K562 (cell line): ENCODE results near the gene SCFD2.

Source experiments
- CBX5 ChIP-seq: IDR thresholded peaks from 2 replicates; pipeline ENCODE4 v1.6.1; 2014; ENCODE audit warnings: low read depth, borderline replicate concordance
- SMAD2 ChIP-seq: fragments of 150-350 bp; IDR thresholded peaks from 2 replicates; pipeline ENCODE4 v1.6.1; 2014; ENCODE audit warnings: low read depth, mild to moderate bottlenecking, low read length
- TEAD2 ChIP-seq: fragments of 450-650 bp; IDR thresholded peaks from 2 replicates; pipeline ENCODE4 v1.6.1; 2016; ENCODE audit warnings: missing genetic modification characterization, control low read depth, missing compliant biosample characterization
- TF ChIP-seq, protein P1 (sequence below): sonication (generic); formaldehyde crosslinking; IDR thresholded peaks from 2 replicates; pipeline ENCODE4 v1.9.0; 2022; ENCODE audit warnings: mild to moderate bottlenecking, missing genetic modification reagents
- TF ChIP-seq, protein P2 (sequence below): sonication (generic); formaldehyde crosslinking; IDR thresholded peaks from 2 replicates; pipeline ENCODE4 v1.8.1; 2022; ENCODE audit warnings: missing genetic modification reagents

DNA sequence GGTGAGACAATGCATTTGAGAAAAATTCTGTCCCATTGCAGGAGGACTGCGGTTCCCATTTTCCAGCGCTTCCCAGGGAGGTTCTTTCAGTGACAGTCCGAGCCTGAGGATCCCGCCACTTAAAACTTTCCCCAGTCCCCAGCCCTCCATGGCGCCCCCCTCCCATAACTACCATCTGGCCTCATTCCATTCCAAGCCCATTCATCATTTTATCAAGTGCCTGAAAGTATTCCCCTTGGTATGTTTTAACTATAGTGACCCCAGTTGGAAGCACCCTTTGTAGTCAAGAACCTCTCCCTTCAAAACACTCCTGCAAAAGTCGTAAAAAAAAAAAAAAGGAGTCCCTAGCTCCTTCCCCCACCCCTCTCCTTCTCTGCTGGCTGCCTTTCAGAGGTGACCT lies 502.5 kb downstream of the SCFD2 start:
- TF ChIP-seq SMAD2 (no peak), CBX5 (no peak), TEAD2 (tag) (no peak)
- TF ChIP-seq, protein P1, sequence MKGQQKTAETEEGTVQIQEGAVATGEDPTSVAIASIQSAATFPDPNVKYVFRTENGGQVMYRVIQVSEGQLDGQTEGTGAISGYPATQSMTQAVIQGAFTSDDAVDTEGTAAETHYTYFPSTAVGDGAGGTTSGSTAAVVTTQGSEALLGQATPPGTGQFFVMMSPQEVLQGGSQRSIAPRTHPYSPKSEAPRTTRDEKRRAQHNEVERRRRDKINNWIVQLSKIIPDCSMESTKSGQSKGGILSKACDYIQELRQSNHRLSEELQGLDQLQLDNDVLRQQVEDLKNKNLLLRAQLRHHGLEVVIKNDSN (CRISPR knock-in tag) = no peak
- TF ChIP-seq, protein P2, sequence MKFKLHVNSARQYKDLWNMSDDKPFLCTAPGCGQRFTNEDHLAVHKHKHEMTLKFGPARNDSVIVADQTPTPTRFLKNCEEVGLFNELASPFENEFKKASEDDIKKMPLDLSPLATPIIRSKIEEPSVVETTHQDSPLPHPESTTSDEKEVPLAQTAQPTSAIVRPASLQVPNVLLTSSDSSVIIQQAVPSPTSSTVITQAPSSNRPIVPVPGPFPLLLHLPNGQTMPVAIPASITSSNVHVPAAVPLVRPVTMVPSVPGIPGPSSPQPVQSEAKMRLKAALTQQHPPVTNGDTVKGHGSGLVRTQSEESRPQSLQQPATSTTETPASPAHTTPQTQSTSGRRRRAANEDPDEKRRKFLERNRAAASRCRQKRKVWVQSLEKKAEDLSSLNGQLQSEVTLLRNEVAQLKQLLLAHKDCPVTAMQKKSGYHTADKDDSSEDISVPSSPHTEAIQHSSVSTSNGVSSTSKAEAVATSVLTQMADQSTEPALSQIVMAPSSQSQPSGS (CRISPR knock-in tag) = no peak
